NT2/D1 (cell line): ENCODE data around the gene ULK4.

Source experiments
- SUZ12 ChIP-seq: IDR thresholded peaks from 2 replicates; pipeline ENCODE4 v1.6.1; 2011; ENCODE audit not compliant: insufficient read length, insufficient read depth; ENCODE audit errors: extremely low read depth
- YY1 ChIP-seq: IDR thresholded peaks from 2 replicates; pipeline ENCODE4 v1.6.1; 2011; ENCODE audit not compliant: insufficient read length, insufficient read depth
- ZNF274 ChIP-seq: IDR thresholded peaks from 2 replicates; pipeline ENCODE4 v1.6.1; 2011; ENCODE audit warnings: mild to moderate bottlenecking, low read depth, low read length

GRCh38 chr3:41329881-41330280, 632.0 kb downstream of the ULK4 start:
- TF ChIP-seq ZNF274: no peak
- TF ChIP-seq SUZ12: no peak
- no peak for TF ChIP-seq YY1
